Activated CD8-positive, alpha-beta memory T cell treated with anti-CD3 and anti-CD28 coated beads for 48 hours (primary cell): ENCODE results near the gene SYT15.
"Not testable (repeated sequence)": the region's sequence is repeated elsewhere in the genome, so short reads cannot be mapped to it uniquely, and the experiment has no call there.

Source experiments
- DNase-seq, 3 experiments: peaks; one replicate each; pipeline ENCODE4 v3.0.0-alpha.2; 2020; ENCODE audit warnings: low read depth in 2 of 3, low spot score in 2 of 3

Gene SYT15

GRCh38 chr10:46578474-46579178 is at the start of gene SYT15:
TSS of gene SYT15 (plus strand) at chr10:46579128. CDS start at chr10:46579169, 41 bp downstream.
- not testable (repeated sequence) for DNase-seq

- not testable (repeated sequence) for DNase-seq
These were observed 49.2 kb upstream of the SYT15 start for GRCh38 chr10:46529742-46530141.

DNA sequence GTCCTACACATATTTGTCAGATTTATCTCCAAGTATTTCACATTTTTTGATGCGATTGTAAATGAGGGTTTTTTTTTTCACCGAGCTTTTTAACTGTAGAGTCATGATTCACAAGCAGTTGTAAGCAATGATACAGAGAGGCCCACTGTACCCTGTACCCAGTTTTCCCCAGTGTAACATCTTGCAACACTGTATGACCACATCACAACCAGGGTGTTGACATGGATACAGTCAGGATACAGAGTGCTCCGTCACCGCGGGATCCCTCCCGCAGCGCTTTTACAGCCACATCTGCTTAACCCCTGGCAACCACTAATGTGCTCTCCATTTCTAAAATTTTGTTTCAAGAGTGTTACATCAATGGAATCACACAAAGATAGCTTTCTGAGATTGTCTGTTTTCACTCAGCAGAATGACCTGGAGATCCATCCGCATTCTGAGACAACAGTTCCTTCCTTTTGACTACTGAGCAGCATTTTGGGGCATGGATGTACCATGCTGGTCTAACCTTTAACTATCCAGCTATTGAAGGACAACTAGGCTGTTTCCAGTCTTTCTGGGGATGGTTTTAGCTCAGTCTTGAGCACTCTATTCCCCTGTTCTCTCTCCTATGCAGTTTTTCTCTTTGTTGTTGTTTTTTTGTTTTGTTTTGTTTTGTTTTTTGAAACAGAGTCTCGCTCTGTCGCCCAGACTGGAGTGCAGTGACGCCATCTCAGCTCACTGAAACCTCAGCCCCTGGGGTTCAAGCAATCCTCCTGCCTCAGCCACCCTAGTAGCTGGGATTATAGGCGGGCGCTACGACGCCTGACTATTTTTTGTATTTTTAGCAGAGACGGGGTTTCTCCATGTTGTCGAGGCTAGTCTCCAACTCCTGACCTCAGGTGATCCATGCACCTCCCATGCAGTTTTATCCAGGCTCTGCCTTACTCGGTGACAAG is 48.4 kb upstream of the SYT15 start:
- DNase-seq, result no peak

DNA sequence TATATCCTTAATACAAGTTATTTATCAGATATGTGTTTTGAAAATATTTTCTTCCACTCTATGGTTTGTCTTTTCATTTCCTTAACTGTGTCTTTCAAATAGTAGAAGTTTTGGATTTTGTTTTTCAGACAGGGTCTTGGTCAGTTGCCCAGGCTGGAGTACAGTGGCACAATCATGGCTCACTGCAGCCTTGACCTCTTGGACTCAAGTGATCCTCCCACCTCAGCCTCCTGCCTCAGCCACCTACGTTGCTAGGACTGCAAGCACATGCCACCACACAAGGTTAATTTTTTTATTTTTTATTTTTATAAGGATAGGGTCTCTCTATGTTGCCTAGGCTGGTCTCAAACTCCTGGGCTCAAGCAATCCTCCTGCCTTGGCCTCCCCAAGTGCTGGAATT is 46.7 kb upstream of the SYT15 start:
- DNase-seq, result not testable (repeated sequence)

- no peak for DNase-seq
These were observed 44.0 kb upstream of the SYT15 start for GRCh38 chr10:46534828-46535524.

DNA sequence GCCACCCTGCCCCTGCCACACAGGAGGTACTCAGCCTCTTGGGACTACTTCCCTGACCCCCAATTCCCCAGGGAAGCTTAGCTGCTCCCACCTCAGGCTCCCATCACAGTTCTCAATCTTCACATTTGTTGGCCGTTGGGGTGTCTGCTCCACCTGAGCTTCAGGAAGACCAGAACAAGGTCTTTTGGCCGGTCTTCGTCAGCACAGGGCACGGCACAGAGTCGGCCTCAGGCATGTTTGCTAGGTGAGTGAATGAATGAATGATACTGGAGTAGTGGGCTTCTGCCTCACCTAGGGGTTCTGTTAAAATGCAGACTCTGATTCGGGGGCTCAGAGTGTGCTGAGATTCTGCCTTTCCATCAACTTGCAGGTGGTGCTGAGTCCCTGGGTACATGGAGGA is 42.8 kb upstream of the SYT15 start:
- DNase-seq, result no peak

DNA sequence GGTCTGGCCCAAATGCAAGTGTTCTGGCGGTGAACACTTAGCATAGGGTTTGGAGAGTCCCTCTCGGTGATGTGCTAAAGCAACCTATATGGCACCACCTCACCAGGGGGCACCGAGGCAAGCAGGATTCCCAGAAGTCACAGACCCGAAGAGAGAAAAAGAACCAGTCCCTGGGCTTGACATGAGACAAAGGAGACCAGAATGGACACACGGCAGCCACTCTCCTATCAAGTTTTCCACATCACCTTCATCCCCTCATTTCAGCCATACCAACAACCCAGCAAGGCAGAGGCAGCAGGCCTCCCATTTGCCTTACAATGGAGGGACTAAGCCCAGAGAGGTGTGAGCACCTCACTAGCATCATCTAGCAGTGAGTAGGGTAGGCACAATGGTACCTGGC is 42.1 kb upstream of the SYT15 start:
- no peak for DNase-seq

- DNase-seq, result no peak
These were observed 41.6 kb upstream of the SYT15 start for GRCh38 chr10:46537309-46537708.

DNA sequence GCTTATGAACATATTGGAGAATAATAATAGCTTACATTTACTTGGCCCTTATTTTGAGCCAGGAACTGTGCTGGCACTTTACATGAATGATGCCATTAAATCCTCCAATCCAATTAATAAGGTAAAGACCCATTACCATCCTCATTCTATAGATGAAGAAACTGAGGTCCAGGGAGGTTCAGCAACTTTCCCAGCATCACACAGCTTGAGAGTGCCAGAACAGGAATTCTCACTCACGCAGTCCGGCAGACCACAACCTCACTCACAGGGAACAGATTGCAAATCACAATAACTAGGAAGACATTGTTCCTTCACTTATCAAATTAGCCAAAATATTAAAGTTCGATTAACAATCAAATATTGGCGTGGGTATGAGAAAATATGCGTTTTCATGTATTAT is 40.8 kb upstream of the SYT15 start:
- no peak for DNase-seq

- no peak for DNase-seq
These were observed 40.1 kb upstream of the SYT15 start for GRCh38 chr10:46538717-46539426.

GRCh38 chr10:46539596-46540411 is 39.1 kb upstream of the SYT15 start:
- no peak for DNase-seq

DNA sequence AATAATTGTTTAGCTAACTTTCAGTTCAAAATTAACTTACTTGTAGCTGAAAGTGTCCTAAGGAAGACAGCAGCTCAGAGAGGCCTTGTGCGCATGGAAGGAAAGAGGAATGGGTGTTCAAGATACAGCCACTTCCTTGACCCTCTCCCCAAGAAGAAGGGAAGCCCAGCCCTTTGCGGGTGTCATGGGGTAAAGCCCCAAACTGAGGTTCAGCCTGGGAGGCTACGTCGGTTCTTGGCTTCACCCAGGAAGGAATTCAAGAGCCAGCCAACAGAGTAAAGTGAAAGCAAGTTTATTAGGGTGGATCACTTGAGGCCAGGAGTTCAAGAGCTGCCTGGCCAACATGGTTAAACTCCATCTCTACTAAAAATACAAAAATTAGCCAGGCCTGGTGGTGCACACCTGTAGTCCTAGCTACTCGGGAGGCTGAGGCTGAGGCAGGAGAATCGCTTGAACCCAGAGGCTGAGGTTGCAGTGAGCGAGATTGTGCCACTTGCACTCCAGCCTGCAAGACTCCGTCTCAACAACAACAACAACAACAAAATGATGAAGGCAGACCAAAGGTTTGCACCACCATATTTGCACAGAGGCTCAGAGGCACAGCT is 38.4 kb upstream of the SYT15 start:
- no peak for DNase-seq

DNA sequence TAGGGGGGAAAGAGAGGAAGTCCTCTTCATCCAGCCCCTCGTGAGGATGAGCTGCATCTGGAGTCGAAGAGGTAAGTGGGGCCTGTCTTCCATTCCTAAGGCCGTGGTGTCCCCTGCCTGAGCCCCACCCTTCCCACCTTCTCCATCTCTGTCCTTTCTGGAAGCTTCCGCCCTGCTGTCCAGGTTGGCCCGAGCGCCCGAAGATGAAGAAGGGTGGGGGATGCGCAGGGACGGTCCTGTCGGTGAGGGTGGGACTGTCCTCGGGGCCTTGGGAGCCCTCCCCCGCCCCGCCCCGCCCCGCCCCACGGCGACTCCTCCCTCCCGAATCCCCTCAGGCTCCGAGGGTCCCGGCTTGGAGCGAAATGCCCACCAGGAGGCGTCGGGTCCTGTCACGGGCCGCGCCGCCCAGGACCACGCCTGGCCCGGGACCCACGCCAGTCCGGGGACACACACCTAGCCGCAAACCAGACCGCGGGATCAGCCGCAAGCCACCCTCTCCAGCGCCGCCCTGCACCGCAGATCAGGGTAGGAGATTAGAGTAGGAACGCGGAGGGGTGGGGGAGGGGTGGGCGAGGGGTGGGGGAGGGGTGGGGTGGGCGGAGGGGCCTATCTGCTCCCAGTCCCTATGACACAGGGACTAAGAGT is 37.8 kb upstream of the SYT15 start:
- no peak for DNase-seq

DNA sequence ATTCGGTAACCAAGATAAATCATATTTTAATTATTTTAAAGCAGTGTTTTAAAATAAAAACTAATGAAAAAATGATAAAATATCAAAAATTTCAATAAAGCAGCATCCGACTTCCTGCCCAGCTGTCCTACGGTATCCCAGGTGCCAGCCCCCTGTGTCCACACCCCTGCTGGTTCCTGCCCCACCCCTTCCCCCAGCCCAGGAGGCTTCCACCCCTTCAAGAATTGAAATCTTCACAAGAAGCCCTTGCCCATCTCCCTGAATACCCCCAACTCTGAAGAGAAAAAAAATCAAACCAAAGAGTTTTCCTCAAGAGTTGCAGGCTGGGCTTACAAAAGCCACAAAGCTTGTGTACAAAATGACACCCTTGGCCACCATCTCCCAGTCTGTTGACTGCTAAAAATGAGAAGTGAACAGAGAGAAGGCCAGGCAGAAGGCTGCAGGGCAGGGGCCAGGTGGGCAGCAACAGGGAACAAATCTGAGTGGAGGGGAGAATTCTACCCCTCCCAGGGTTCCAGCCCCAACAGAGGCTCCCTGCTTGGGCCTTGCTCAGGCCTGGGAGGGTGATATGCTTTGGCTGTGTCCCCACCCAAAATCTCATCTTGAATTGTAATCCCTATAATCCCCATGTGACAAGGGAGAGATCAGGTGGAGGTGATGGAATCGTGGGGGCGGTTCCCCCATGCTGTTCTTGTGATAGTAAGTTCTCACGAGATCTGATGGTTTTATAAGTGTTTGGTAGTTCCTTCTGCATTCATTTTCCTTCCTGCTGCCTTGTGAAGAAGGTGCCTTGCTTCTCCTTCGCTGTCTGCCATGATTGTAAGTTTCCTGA is 37.0 kb upstream of the SYT15 start:
- DNase-seq, result no peak

DNA sequence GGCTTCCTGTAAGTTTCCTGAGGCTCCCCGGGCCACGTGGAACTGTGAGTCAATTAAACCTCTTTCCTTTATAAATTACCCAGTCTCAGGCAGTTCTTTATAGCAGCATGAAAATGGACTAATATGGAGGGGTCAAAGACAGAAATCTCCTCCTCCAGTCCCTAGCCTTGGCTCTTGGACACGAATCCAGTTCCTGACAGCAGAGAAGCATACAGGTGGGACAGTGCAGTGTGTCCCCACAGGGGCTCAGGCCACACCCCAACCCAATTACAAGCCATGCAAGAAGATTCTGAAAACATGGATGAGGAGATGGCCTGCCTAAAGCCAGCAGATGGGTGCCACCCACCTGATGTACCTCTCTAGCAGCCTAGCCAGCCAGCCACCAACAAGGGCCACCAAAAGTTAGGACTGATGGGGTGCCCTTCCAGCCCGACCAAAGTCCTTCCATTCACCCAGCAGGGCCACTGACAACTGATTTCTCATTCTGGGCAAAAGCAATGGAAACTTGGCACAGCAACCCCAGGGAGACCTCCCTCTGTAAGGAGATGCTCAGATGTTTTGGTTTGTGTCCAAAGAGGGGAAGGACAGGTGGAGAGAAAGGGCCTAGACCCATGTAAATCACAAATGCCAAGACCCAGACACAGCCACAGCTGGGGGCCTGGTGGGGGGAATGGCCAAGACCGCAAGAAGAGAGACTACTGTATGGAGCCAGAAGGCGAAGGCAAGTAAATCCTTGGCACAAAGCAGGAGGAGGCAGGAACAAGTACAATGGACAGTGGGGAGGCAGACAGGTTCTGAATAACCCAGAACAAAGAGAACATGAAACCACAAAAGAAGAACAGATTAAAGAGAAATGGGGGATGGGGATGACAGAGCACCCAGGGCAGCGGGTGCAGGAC is 36.1 kb upstream of the SYT15 start:
- no peak for DNase-seq

GRCh38 chr10:46543466-46544377 is 35.2 kb upstream of the SYT15 start:
- DNase-seq, result no peak
